GM23338 (cell line): ENCODE measurements around the gene ADAMTS7. TPM values are rescaled to one million over a fixed set of nuclear protein-coding genes. Genes with fewer than 3 reads are reported as not detected.
"Not testable (repeated sequence)": the region's sequence is repeated elsewhere in the genome, so short reads cannot be mapped to it uniquely, and the experiment has no call there.

ENCODE experiments used
- ATAC-seq: fragments of 200-7000 bp; cut with Tn5 transposase; 3 replicates; pipeline ENCODE4 v1.9.1; 2020
- DNase-seq: peaks from one replicate; pipeline ENCODE4 v3.0.0-alpha.2; 2015; ENCODE audit warnings: low spot score
- H2AFZ ChIP-seq: fragments of 200-600 bp; sonication (generic); 2 replicates; pipeline ENCODE4 v1.8.0; 2016; ENCODE audit warnings: antibody characterized with exemption, mild to moderate bottlenecking, moderate library complexity
- H3F3A ChIP-seq: fragments of 200-600 bp; sonication (generic); replicated peaks from 2 replicates; pipeline ENCODE4 v1.8.0; 2017; ENCODE audit warnings: antibody characterized with exemption, mixed run types, low read depth
- H3K27ac ChIP-seq: fragments of 200-600 bp; sonication (generic); 2 replicates; pipeline ENCODE4 v1.6.1; 2016; ENCODE audit warnings: low read depth
- H3K27me3 ChIP-seq: fragments of 200-600 bp; sonication (generic); 2 replicates; pipeline ENCODE4 v1.8.0; 2016; ENCODE audit warnings: mild to moderate bottlenecking, mixed run types, moderate library complexity; ENCODE audit not compliant: insufficient read depth
- H3K36me3 ChIP-seq: fragments of 200-600 bp; sonication (generic); 2 replicates; pipeline ENCODE4 v1.8.0; 2016; ENCODE audit warnings: mild to moderate bottlenecking; ENCODE audit not compliant: insufficient read depth
- H3K4me1 ChIP-seq: fragments of 200-600 bp; sonication (generic); 2 replicates; pipeline ENCODE4 v1.8.0; 2016; ENCODE audit warnings: mild to moderate bottlenecking, moderate library complexity; ENCODE audit not compliant: insufficient read depth
- H3K4me2 ChIP-seq: fragments of 200-600 bp; sonication (generic); 2 replicates; pipeline ENCODE4 v1.7.1; 2017; ENCODE audit warnings: mixed run types
- H3K4me3 ChIP-seq: fragments of 200-600 bp; sonication (generic); 2 replicates; pipeline ENCODE4 v1.6.1; 2016; ENCODE audit warnings: mixed run types
- H3K79me2 ChIP-seq: fragments of 200-600 bp; sonication (generic); replicated peaks from 2 replicates; pipeline ENCODE4 v1.8.0; 2017; ENCODE audit warnings: mild to moderate bottlenecking; ENCODE audit not compliant: insufficient read depth
- H3K9me2 ChIP-seq: fragments of 200-600 bp; sonication (generic); 2 replicates; pipeline ENCODE4 v1.8.0; 2017; ENCODE audit not compliant: insufficient read depth
- H4K20me1 ChIP-seq: fragments of 200-600 bp; sonication (generic); replicated peaks from 2 replicates; pipeline ENCODE4 v1.8.0; 2017; ENCODE audit warnings: mild to moderate bottlenecking; ENCODE audit not compliant: insufficient read depth
- H3K27ac Mint-ChIP-seq: 2 replicates; pipeline ENCODE4 v1.8.0; 2020; ENCODE audit warnings: inconsistent platforms, mild to moderate bottlenecking, moderate library complexity, mixed read lengths
- H3K27me3 Mint-ChIP-seq: 3 replicates; pipeline ENCODE4 v1.8.0; 2022; ENCODE audit warnings: low read depth, mild to moderate bottlenecking, moderate library complexity, mixed read lengths, inconsistent platforms; ENCODE audit not compliant: insufficient read depth, poor library complexity
- H3K36me3 Mint-ChIP-seq: 3 replicates; pipeline ENCODE4 v1.8.0; 2021; ENCODE audit warnings: low read depth, mild to moderate bottlenecking, inconsistent platforms, moderate library complexity, mixed read lengths
- H3K4me1 Mint-ChIP-seq: 3 replicates; pipeline ENCODE4 v1.8.0; 2020; ENCODE audit warnings: mild to moderate bottlenecking, inconsistent platforms, mixed read lengths
- H3K4me3 Mint-ChIP-seq: 3 replicates; pipeline ENCODE4 v1.8.0; 2021; ENCODE audit warnings: moderate library complexity, mild to moderate bottlenecking, inconsistent platforms, mixed read lengths
- H3K9me3 Mint-ChIP-seq: 3 replicates; pipeline ENCODE4 v1.8.0; 2020; ENCODE audit warnings: moderate library complexity, mild to moderate bottlenecking, inconsistent platforms, mixed read lengths
- CREB1 ChIP-seq: fragments of 250-450 bp; sonication (Bioruptor Pico); IDR thresholded peaks from 2 replicates; pipeline ENCODE4 v1.5.0; 2020; ENCODE audit warnings: low read depth, mild to moderate bottlenecking, moderate library complexity
- EZH2 ChIP-seq: fragments of 200-600 bp; sonication (generic); IDR thresholded peaks from one replicate; pipeline ENCODE4 v1.8.0; 2017; ENCODE audit warnings: antibody characterized with exemption, mild to moderate bottlenecking, low read depth; ENCODE audit not compliant: unreplicated experiment
- EZH2phosphoT487 ChIP-seq: fragments of 200-600 bp; sonication (generic); IDR thresholded peaks from one replicate; pipeline ENCODE4 v1.8.1; 2018; ENCODE audit warnings: antibody characterized with exemption; ENCODE audit not compliant: unreplicated experiment
- NANOG ChIP-seq: IDR thresholded peaks from 2 replicates; pipeline ENCODE4 v1.6.1; 2016; ENCODE audit warnings: antibody characterized with exemption, borderline replicate concordance
- POLR2AphosphoS5 ChIP-seq: IDR thresholded peaks from 2 replicates; pipeline ENCODE4 v1.6.1; 2016; ENCODE audit warnings: antibody characterized with exemption, low read depth
- ZNF114 ChIP-seq: fragments of 250-450 bp; sonication (Bioruptor Pico); IDR thresholded peaks from 2 replicates; pipeline ENCODE4 v1.5.0; 2020; ENCODE audit warnings: mild to moderate bottlenecking, moderate library complexity
- ZNF331 ChIP-seq: fragments of 250-450 bp; sonication (Bioruptor Pico); IDR thresholded peaks from 2 replicates; pipeline ENCODE4 v1.5.0; 2020; ENCODE audit warnings: low read depth, mild to moderate bottlenecking, moderate library complexity
- polyA plus RNA-seq: library from polyadenylated mRNA; unstranded; fragments of >200 nt; fragmentation: Nextera tagmentation; extraction: Ambion mirVana; gene quantifications from 2 replicates; pipeline ENCODE4 v1.2.1, GENCODE V29; 2016
- total RNA-seq: library from RNA; depleted of rRNA; stranded (reverse); fragments of >200 nt; shearing (Covaris generic); gene quantifications from 2 replicates; pipeline ENCODE4 v1.2.3, GENCODE V29; 2014
- TF ChIP-seq, protein P1 (sequence below): IDR thresholded peaks from 2 replicates; pipeline ENCODE4 v1.6.1; 2016; ENCODE audit warnings: antibody characterized with exemption
- TF ChIP-seq, protein P2 (sequence below): IDR thresholded peaks from one replicate; pipeline ENCODE4 v1.6.1; 2018; ENCODE audit warnings: antibody characterized with exemption; ENCODE audit not compliant: unreplicated experiment
- TF ChIP-seq, protein P3 (sequence below), 2 experiments: fragments of 200-600 bp in 1 of 2; sonication (generic) in 1 of 2; conservative IDR thresholded peaks; 2 replicates each; pipeline versions ENCODE4 v1.5.1 to v1.6.1; 2016 to 2017; ENCODE audit warnings: antibody characterized with exemption in 2 of 2, low read depth in 2 of 2, mild to moderate bottlenecking in 2 of 2, moderate library complexity in 1 of 2

Gene ADAMTS7
- total and polyA plus RNA-seq, 2 experiments from 2014 or later: 11.6 to 52.7 TPM

DNA sequence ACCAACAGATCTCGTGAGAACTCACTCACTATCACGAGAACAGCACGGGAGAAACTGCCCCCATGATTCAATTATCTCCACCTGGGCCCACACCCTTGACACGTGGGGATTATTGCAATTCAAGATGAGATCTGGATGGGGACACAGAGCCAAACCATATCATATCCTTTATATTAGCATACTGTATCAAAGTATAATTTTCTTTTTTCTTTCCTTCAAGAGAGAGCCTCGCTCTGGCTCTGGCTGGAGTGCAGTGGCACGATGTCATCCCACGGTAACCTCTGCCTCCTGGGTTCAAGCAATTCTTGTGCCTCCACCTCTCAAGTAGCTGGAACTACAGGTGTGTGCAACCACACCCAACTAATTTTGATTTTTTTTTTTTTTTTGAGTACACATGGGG, 63.4 kb downstream of the ADAMTS7 start:
- not testable (repeated sequence) for H3K4me1 ChIP-seq, H3K4me3 ChIP-seq, H3K9me3 Mint-ChIP-seq, H4K20me1 ChIP-seq, H3K36me3 ChIP-seq, H2AFZ ChIP-seq, H3K27ac Mint-ChIP-seq, H3K79me2 ChIP-seq, H3K9me2 ChIP-seq, H3F3A ChIP-seq, H3K27me3 ChIP-seq, H3K4me1 Mint-ChIP-seq, H3K27me3 Mint-ChIP-seq, H3K27ac ChIP-seq, H3K4me3 Mint-ChIP-seq, ATAC-seq, H3K36me3 Mint-ChIP-seq, DNase-seq, H3K4me2 ChIP-seq

DNA sequence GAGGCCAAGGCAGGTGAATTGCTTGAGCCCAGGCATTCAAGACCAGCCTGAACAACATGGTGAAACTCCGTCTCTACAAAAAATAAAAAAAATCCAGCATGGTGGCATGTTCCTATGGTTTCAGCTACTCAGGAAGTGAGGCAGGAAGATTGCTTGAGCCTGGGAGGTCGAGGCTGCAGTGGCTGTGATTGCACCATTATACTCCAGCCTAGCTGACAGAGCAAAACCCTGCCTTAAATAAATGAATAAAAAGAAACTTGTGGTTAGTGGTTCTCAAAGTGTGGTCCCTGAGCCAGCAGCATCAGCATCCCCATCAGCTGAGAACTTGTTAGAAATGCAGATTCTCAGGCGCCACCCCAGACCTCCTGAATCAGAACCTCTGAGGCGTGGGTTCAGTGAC, 69.6 kb downstream of the ADAMTS7 start:
- not testable (repeated sequence) for H4K20me1 ChIP-seq, H3K79me2 ChIP-seq, H3K36me3 Mint-ChIP-seq, H3K4me3 ChIP-seq, H3K27me3 ChIP-seq, ATAC-seq, H3K27me3 Mint-ChIP-seq, H3K36me3 ChIP-seq, H3K27ac ChIP-seq, H3K4me1 ChIP-seq, H2AFZ ChIP-seq, H3K9me2 ChIP-seq, H3K9me3 Mint-ChIP-seq, DNase-seq, H3K4me3 Mint-ChIP-seq, H3F3A ChIP-seq, H3K27ac Mint-ChIP-seq, H3K4me2 ChIP-seq
- peaks cover 16% of the 10 kb centered on the region for H3K4me1 Mint-ChIP-seq

DNA sequence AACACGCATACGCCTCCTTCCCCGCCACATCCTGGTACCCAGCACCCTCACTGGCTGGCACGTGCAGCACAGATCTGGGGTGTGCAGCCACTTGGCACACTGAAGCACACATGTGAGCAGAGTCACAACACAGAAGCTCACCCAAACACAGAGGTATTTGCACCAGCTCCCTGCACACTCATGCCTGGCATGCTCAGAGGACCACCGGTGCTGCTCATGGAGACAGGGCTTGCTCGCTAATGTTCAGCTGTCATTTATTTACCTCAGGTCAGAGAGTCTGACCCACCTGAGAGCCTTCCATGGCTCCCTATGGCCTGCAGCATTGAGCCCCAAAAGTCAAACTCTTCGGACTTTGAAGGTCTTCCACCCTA, 70.4 kb downstream of the ADAMTS7 start:
- H3K36me3 Mint-ChIP-seq: no peaks in the 10 kb centered on the region; the same call in 2 of the 3 replicates
- ATAC-seq (no peak), DNase-seq (no peak)
- no peaks in the 10 kb centered on the region for H3K9me3 Mint-ChIP-seq
- Histone ChIP-seq H3K4me3 (no peak overlapping the region), H3F3A (no peaks in the 10 kb centered on the region), H3K4me2 (no peak overlapping the region), H3K36me3 (no peaks in the 10 kb centered on the region), H3K4me1 (no peaks in the 10 kb centered on the region), H3K27ac (no peak overlapping the region), H3K79me2 (no peaks in the 10 kb centered on the region), H3K27me3 (no peaks in the 10 kb centered on the region), H3K9me2 (no peaks in the 10 kb centered on the region), H2AFZ (no peak overlapping the region), H4K20me1 (no peaks in the 10 kb centered on the region)
- H3K4me1 Mint-ChIP-seq: peaks cover 18% of the 10 kb centered on the region
- peaks cover 10% of the 10 kb centered on the region for H3K27me3 Mint-ChIP-seq
- no peak overlapping the region for H3K27ac Mint-ChIP-seq
- H3K4me3 Mint-ChIP-seq: no peak overlapping the region
- TF ChIP-seq, protein P1, sequence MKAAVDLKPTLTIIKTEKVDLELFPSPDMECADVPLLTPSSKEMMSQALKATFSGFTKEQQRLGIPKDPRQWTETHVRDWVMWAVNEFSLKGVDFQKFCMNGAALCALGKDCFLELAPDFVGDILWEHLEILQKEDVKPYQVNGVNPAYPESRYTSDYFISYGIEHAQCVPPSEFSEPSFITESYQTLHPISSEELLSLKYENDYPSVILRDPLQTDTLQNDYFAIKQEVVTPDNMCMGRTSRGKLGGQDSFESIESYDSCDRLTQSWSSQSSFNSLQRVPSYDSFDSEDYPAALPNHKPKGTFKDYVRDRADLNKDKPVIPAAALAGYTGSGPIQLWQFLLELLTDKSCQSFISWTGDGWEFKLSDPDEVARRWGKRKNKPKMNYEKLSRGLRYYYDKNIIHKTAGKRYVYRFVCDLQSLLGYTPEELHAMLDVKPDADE: no peak
- no peak for TF ChIP-seq EZH2
- no peak for TF ChIP-seq CREB1
- TF ChIP-seq, protein P2, sequence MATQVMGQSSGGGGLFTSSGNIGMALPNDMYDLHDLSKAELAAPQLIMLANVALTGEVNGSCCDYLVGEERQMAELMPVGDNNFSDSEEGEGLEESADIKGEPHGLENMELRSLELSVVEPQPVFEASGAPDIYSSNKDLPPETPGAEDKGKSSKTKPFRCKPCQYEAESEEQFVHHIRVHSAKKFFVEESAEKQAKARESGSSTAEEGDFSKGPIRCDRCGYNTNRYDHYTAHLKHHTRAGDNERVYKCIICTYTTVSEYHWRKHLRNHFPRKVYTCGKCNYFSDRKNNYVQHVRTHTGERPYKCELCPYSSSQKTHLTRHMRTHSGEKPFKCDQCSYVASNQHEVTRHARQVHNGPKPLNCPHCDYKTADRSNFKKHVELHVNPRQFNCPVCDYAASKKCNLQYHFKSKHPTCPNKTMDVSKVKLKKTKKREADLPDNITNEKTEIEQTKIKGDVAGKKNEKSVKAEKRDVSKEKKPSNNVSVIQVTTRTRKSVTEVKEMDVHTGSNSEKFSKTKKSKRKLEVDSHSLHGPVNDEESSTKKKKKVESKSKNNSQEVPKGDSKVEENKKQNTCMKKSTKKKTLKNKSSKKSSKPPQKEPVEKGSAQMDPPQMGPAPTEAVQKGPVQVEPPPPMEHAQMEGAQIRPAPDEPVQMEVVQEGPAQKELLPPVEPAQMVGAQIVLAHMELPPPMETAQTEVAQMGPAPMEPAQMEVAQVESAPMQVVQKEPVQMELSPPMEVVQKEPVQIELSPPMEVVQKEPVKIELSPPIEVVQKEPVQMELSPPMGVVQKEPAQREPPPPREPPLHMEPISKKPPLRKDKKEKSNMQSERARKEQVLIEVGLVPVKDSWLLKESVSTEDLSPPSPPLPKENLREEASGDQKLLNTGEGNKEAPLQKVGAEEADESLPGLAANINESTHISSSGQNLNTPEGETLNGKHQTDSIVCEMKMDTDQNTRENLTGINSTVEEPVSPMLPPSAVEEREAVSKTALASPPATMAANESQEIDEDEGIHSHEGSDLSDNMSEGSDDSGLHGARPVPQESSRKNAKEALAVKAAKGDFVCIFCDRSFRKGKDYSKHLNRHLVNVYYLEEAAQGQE: no peak
- TF ChIP-seq EZH2phosphoT487: no peak
- no peak for TF ChIP-seq ZNF114
- no peak for TF ChIP-seq POLR2AphosphoS5
- TF ChIP-seq ZNF331 (CRISPR knock-in tag): no peak
- TF ChIP-seq NANOG: no peak
- TF ChIP-seq, protein P3, sequence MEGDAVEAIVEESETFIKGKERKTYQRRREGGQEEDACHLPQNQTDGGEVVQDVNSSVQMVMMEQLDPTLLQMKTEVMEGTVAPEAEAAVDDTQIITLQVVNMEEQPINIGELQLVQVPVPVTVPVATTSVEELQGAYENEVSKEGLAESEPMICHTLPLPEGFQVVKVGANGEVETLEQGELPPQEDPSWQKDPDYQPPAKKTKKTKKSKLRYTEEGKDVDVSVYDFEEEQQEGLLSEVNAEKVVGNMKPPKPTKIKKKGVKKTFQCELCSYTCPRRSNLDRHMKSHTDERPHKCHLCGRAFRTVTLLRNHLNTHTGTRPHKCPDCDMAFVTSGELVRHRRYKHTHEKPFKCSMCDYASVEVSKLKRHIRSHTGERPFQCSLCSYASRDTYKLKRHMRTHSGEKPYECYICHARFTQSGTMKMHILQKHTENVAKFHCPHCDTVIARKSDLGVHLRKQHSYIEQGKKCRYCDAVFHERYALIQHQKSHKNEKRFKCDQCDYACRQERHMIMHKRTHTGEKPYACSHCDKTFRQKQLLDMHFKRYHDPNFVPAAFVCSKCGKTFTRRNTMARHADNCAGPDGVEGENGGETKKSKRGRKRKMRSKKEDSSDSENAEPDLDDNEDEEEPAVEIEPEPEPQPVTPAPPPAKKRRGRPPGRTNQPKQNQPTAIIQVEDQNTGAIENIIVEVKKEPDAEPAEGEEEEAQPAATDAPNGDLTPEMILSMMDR (conservative IDR thresholded peaks at IDR 0.05; ENCODE audit: low read depth in 2 of 2): no peak
